Sciatic nerve (tissue), 2 donors: ENCODE results near the gene KRTAP4-3. TPM values are rescaled to one million over a fixed set of nuclear protein-coding genes. Genes with fewer than 3 reads are reported as not detected.
"Not testable (repeated sequence)": the region's sequence is repeated elsewhere in the genome, so short reads cannot be mapped to it uniquely, and the experiment has no call there.

Source experiments
- ATAC-seq: fragments of 200-7000 bp; cut with Tn5 transposase; one replicate; pipeline ENCODE4 v1.9.1; 2020; ENCODE audit warnings: mild to moderate bottlenecking, moderate library complexity
- DNase-seq: peaks from one replicate; pipeline ENCODE4 v3.0.0-alpha.2; 2020; ENCODE audit warnings: low spot score
- intact Hi-C: fragments of 100-400 bp; cut with DNase I; formaldehyde crosslinking; loops from one replicate; pipeline ENCODE4 v1.14.2; 2022
- total RNA-seq: library from RNA; stranded (reverse); fragmentation: NEBNext Ultra II Directional; extraction: Animal tissue kit (Norgen Biotek cat#: 25700); gene quantifications from one replicate; pipeline ENCODE4 v1.2.1, GENCODE V29; 2021
- donor health status: DM: no; HTN: no; CAD: no.
- donor health status: DM: no; HTN: no; CAD: no.

KRTAP4-3 gene
- total RNA-seq, 1 donor from 2014 or later: not detected

DNA sequence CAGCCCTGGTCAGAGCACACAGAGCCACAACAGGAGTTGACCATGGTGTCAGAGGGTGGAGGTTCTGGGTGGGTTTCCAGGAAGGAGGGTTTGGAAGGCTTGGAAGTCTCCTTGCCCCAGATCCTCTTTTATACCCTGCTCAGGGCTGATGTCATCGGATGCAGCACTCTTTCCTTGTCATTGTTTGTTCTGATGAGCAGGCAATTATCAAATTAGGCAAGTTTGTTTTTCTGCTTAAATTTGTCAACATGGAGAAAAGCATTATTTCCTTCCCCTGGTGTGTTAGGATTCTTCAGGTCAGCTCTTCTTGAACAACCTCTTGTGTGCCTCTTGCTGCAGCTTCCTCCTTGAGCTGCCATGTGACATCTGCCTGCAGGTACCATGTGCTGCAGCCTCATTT, 7.4 kb downstream of the KRTAP4-3 start, which contains the start of gene KRTAP4-4:
Gene KRTAP4-4 (minus strand): TSS at position 101 of the 400 bp plus-strand sequence. CDS start 57 bp downstream, at position 44.
- ATAC-seq: no peak
- intact Hi-C loops: no loop called here

DNA sequence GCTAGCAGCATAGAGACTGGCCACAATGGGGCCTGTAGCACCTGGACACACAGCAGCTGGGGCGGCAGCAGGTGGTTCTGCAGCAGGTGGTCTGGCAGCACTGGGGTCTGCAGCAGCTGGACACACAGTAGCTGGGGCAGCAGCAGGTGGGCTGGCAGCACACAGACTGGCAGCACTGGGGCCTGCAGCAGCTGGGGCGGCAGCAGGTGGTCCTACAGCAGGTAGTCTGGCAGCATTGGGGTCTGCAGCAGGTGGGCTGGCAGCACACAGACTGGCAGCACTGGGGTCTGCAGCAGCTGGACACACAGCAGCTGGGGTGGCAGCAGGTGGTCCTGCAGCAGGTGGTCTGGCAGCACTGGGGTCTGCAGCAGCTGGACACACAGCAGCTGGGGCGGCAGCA, 7.8 kb downstream of the KRTAP4-3 start:
- intact Hi-C loops, ATAC-seq, DNase-seq: not testable (repeated sequence)

More for the DNA sequence above, 7.4 kb downstream of the KRTAP4-3 start, which contains the start of gene KRTAP4-4:
- DNase-seq: no peak

- intact Hi-C loops: no loop called here
- ATAC-seq (no peak), DNase-seq (no peak)
Observed at GRCh38 chr17:41153856-41154255, 14.2 kb downstream of the KRTAP4-3 start.

DNA sequence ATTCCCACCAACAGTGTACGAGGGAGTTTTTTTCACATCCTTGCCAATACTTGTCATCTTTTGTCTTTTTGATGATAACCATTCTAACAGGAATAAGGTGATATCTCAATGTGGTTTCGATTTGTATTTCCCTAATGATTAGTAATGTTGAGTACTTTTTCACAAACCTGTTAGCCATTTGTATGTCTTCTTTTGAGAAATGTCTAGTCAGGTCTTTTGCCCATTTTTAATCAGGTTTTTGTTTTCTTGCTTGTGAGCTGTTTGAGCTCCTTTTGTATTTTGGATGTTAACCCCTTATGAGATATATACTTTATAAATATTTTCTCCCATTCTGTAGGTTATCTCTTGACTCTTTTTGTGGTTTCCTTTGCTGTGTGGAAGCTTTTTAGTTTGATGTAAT, 16.5 kb downstream of the KRTAP4-3 start:
- DNase-seq (no peak), ATAC-seq (no peak)
- intact Hi-C loops: no loop called here

- intact Hi-C loops: no loop called here
- DNase-seq (no peak), ATAC-seq (no peak)
Observed at GRCh38 chr17:41150026-41150425, 18.0 kb downstream of the KRTAP4-3 start.

DNA sequence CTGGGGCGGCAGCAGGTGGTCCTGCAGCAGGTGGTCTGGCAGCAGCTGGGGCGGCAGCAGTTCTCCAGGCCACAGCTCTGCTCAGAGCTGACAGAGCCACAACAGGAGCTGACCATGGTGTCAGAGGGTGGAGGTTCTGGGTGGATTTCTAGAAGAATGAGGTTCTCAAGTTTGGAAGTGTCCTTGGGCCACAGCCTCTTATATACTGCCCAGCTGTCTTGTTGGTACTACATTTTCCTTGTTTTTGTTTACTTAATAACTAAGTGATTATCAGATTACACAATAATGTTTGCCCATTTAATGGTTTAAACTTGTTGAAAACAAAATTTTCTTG, 18.4 kb downstream of the KRTAP4-3 start, which contains the start of gene KRTAP4-5:
Gene KRTAP4-5 (minus strand): TSS at position 174 of the 334 bp plus-strand sequence. CDS start 58 bp downstream, at position 116.
- DNase-seq (no peak), ATAC-seq (no peak)
- intact Hi-C loops: loop anchor here (2.0 to 10.0 kb wide), 2 partner anchors 65 to 95 kb away; partner anchors contain the start of gene KRTAP9-4

DNA sequence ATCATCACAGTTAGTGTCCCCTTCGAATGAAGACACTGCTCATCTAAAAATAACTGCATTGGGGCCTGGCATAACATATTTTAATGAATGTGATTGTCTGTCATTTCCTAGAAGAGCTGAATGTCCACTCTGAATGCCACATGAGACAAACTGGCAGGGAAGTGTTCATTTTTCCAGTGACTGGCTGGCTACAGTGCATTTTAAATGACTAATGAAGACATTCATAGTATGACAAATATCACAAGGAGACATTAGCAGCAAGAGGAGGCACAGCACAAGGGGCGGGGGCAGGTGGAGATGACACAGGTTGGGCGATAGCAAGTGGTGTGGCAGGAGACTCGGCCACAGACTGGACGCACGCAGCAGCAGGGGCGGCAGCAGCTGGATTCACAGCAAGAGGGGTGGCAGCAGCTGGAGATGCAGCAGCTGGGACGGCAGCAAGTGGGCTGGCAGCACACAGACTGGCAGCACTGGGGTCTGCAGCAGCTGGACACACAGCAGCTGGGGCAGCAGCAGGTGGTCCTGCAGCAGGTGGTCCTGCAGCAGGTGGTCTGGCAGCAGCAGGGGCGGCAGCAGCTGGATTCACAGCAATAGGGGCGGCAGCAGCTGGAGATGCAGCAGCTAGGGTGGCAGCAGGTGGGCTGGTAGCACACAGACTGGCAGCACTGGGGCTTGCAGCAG, 18.9 kb downstream of the KRTAP4-3 start:
- intact Hi-C loops: loop anchor here (2.0 to 10.0 kb wide), 2 partner anchors 66 to 96 kb away; partner anchors contain the start of gene KRTAP9-4
- ATAC-seq, DNase-seq: not testable (repeated sequence)

GRCh38 chr17:41147531-41148204, 20.4 kb downstream of the KRTAP4-3 start:
- intact Hi-C loops: loop anchor here (2.0 to 10.0 kb wide), 2 partner anchors 67 to 97 kb away; partner anchors contain the start of gene KRTAP9-4
- DNase-seq (no peak), ATAC-seq (no peak)

DNA sequence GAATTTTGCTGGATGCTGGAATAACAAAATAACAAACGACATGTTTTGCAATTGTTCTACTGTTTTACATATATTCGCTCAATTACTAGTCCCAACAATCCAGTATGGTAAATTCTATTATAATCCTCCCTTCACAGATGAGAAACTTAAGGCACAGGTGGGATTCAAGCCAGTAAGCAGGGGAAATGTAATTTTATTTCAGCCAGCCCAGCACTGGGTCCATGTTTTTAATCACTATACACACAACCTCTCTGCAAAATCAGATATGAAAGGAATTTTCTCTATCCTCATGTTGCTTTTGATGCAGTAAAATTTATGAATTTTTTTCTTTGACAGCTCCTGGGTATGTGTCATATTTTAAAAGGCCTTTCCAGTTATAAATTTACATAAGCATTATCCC, 22.8 kb downstream of the KRTAP4-3 start:
- no peak for ATAC-seq
- no peak for DNase-seq
- intact Hi-C loops: loop anchor here (10.0 kb wide), 1 partner anchor 100 kb away; the partner anchor contains the start of gene KRTAP9-4

DNA sequence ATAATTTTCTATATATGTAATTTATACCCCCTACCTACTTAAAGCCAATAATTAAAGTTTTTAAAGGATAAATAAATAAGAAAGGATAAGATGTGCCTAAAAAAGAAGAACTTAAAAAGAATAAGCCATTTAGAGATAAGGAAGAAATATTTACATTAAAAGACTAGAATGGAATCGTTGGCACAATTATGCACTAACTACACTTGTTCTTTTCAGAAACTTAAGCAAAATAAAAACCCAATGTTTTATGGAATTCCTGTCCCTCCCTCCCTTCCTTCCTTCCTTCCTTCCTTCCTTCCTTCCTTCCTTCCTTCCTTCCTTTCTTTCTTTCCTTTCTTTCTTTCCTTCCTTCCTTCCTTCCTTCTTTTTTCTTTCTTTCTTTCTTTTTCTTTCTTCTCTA, 23.2 kb downstream of the KRTAP4-3 start:
- intact Hi-C loops: loop anchor here (10.0 kb wide), 1 partner anchor 100 kb away; the partner anchor contains the start of gene KRTAP9-4
- ATAC-seq (no peak), DNase-seq (no peak)

- intact Hi-C loops: loop anchor here (10.0 kb wide), 1 partner anchor 103 kb away; the partner anchor contains the start of gene KRTAP9-4
- ATAC-seq (no peak), DNase-seq (no peak)
Observed at GRCh38 chr17:41141361-41141760, 26.7 kb downstream of the KRTAP4-3 start.

DNA sequence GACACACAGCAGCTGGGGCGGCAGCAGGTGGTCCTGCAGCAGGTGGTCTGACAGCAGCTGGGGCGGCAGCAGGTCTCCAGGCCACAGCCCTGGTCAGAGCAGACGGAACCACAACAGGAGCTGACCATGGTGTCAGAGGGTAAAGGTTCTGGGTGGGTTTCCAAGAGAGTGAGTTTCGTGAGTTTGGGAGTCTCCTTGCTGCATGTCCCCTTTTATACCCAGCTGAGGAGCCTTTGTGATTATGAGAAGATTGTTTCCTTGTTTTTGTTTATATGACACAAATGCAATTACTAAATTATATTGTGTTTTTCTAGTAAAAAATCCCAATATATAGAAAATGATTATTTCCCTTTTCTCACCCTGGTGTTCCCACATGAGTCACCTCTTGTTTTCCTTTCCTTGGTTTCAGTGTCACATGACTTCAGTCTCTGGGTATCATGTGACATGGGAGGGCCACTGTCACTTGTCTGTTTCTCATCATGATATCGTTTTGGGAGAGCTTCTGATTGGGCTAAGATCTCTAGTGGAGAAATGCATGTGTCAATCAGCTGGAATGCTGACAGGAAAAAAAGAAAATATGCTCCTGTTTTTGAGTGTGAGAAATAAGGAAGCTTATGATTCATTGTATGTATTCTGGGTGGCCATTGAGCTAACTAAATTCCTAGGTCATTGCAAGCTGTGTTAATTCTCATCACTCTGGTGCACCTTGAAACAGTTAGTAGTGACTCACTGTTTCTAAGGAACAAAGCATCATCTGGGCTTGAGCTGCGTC, 27.5 kb downstream of the KRTAP4-3 start, which contains the start of gene KRTAP4-6:
Gene KRTAP4-6 (minus strand): TSS at position 185 of the 772 bp plus-strand sequence. CDS start 57 bp downstream, at position 128.
- intact Hi-C loops: loop anchor here (10.0 kb wide), 1 partner anchor 104 kb away; the partner anchor contains the start of gene KRTAP9-4
- ATAC-seq (no peak), DNase-seq (no peak)

DNA sequence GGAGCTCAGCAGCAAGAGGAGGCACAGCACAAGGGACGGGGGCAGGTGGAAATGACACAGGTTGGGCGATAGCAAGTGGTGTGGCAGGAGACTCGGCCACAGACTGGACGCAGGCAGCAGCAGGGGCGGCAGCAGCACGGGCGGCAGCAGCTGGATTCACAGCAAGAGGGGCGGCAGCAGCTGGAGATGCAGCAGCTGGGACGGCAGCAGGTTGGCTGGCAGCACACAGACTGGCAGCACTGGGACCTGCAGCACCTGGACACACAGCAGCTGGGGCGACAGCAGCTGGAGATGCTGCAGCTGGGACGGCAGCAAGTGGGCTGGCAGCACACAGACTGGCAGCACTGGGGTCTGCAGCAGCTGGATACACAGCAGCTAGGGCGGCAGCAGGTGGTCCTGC, 28.2 kb downstream of the KRTAP4-3 start:
- ATAC-seq, DNase-seq: not testable (repeated sequence)
- intact Hi-C loops: loop anchor here (10.0 kb wide), 1 partner anchor 105 kb away; the partner anchor contains the start of gene KRTAP9-4

DNA sequence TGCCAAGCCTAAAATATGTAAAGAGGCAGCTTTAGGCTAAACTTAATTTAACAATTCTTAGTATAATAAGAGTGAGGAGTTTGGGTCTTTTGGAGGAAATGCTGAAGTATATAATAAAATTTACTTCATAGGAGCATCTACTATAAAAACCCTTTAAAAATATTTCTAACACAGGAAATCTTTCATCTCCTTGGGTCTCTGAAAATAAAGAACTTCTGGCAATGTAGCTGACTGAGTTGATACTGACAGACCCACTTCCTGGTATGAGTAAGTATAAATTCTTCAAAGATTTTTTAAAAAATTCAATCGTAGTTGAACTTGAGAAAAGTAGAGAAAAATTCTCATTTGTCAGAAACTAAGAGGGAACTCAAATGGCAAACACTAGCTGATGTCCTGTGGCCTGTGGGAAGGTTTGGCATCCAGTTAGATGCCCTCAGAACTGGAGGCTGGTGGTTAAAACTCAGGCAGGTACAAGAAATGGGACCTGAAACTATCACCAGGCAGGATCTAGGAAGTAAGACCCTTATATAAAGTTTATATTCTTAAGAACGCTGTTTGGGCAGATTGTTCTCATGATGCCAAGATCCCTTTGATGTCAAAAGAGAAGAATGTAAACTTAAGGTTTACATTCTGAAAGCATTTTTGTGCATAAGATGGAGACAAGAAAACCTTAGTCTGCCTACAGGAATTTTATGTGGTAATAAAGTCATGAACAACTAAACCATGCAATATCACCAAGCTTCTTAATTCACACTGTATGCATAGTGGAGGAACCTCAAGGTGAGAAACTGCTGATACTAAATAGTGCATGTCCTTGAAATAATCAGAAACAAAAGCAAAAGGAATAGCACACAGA, 33.9 kb downstream of the KRTAP4-3 start:
- no peak for ATAC-seq
- intact Hi-C loops: no loop called here
- DNase-seq: no peak

GRCh38 chr17:41131979-41132378, 36.0 kb downstream of the KRTAP4-3 start:
- DNase-seq: no peak
- no peak for ATAC-seq
- intact Hi-C loops: no loop called here

- no peak for DNase-seq
- no peak for ATAC-seq
- intact Hi-C loops: no loop called here
Observed at GRCh38 chr17:41127371-41127770, 40.6 kb downstream of the KRTAP4-3 start.

GRCh38 chr17:41126412-41126811, 41.6 kb downstream of the KRTAP4-3 start:
- DNase-seq (no peak), ATAC-seq (no peak)
- intact Hi-C loops: no loop called here

DNA sequence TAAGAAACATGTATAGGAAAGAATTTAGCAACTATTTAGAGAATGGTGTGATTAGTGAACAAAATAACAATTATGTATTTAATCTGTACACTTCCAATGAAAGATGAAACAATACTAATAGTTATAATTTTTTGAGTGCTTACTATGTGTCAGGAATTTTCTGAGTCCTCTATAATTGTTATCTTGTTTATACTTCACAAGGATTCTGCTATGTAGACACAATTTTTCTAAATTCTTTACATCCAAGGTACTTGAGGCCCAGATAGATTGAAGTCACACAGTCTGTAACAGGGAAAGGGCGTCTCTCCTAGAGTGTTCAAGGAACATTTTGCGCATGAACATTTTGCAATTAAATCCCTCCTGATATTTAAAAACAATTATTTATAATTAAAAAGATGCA, 43.0 kb downstream of the KRTAP4-3 start:
- ATAC-seq: no peak
- no peak for DNase-seq
- intact Hi-C loops: no loop called here
